Mucosa of stomach (tissue), 1 donor: ENCODE results near the gene NCBP3.

ENCODE experiments used
- H3K27me3 ChIP-seq: one replicate; pipeline ENCODE4 v1.7.0; 2013; ENCODE audit warnings: mild to moderate bottlenecking, low read length; ENCODE audit not compliant: control insufficient read depth, insufficient read depth
- H3K36me3 ChIP-seq: one replicate; pipeline ENCODE4 v1.7.0; 2013; ENCODE audit warnings: low read length; ENCODE audit not compliant: control insufficient read depth, insufficient read depth
- H3K4me1 ChIP-seq: one replicate; pipeline ENCODE4 v1.7.0; 2013; ENCODE audit warnings: mild to moderate bottlenecking, low read length; ENCODE audit not compliant: control insufficient read depth, insufficient read depth
- H3K4me3 ChIP-seq: one replicate; pipeline ENCODE4 v1.7.0; 2013; ENCODE audit warnings: low read length
- H3K9ac ChIP-seq: one replicate; pipeline ENCODE4 v1.7.0; 2013; ENCODE audit warnings: mild to moderate bottlenecking, low read length, moderate library complexity
- H3K9me3 ChIP-seq: one replicate; pipeline ENCODE4 v1.7.0; 2013; ENCODE audit warnings: mild to moderate bottlenecking, low read length, moderate library complexity; ENCODE audit not compliant: control insufficient read depth
- donor health status: Pancreatic carcinoma.

NCBP3 gene

GRCh38 chr17:3815122-3815521 is 30.9 kb downstream of the NCBP3 start:
- Histone ChIP-seq H3K36me3 (peaks cover 9% of the 10 kb centered on the region), H3K9me3 (no peaks in the 10 kb centered on the region), H3K4me1 (no peaks in the 10 kb centered on the region), H3K4me3 (no peak overlapping the region), H3K27me3 (no peaks in the 10 kb centered on the region), H3K9ac (no peak overlapping the region)

- Histone ChIP-seq H3K36me3 (peaks cover 9% of the 10 kb centered on the region), H3K4me1 (no peaks in the 10 kb centered on the region), H3K9ac (no peak overlapping the region), H3K4me3 (no peak overlapping the region), H3K27me3 (no peaks in the 10 kb centered on the region), H3K9me3 (no peaks in the 10 kb centered on the region)
Observed at GRCh38 chr17:3814361-3814760, 31.7 kb downstream of the NCBP3 start.

GRCh38 chr17:3813171-3813570 is 32.9 kb downstream of the NCBP3 start:
- Histone ChIP-seq H3K9me3 (no peaks in the 10 kb centered on the region), H3K27me3 (no peaks in the 10 kb centered on the region), H3K36me3 (peaks cover 9% of the 10 kb centered on the region), H3K4me1 (no peaks in the 10 kb centered on the region), H3K9ac (no peak overlapping the region), H3K4me3 (no peak overlapping the region)

- Histone ChIP-seq H3K9me3 (no peaks in the 10 kb centered on the region), H3K27me3 (no peaks in the 10 kb centered on the region), H3K36me3 (peaks cover 9% of the 10 kb centered on the region), H3K9ac (no peak overlapping the region), H3K4me1 (no peaks in the 10 kb centered on the region), H3K4me3 (no peak overlapping the region)
Observed at GRCh38 chr17:3812771-3813170, 33.3 kb downstream of the NCBP3 start.

- Histone ChIP-seq H3K4me3 (no peak overlapping the region), H3K36me3 (peaks cover 9% of the 10 kb centered on the region), H3K9me3 (no peaks in the 10 kb centered on the region), H3K27me3 (no peaks in the 10 kb centered on the region), H3K9ac (no peak overlapping the region), H3K4me1 (no peaks in the 10 kb centered on the region)
Observed at GRCh38 chr17:3812284-3812683, 33.8 kb downstream of the NCBP3 start.

- Histone ChIP-seq H3K27me3 (no peaks in the 10 kb centered on the region), H3K4me3 (no peak overlapping the region), H3K9ac (no peak overlapping the region), H3K9me3 (no peaks in the 10 kb centered on the region), H3K4me1 (no peaks in the 10 kb centered on the region), H3K36me3 (peaks cover 8% of the 10 kb centered on the region)
Observed at GRCh38 chr17:3810019-3810418, 36.0 kb downstream of the NCBP3 start.

GRCh38 chr17:3809135-3809534 is 36.9 kb downstream of the NCBP3 start:
- Histone ChIP-seq H3K27me3 (no peaks in the 10 kb centered on the region), H3K4me1 (no peaks in the 10 kb centered on the region), H3K4me3 (no peak overlapping the region), H3K9ac (no peak overlapping the region), H3K9me3 (no peaks in the 10 kb centered on the region), H3K36me3 (peaks cover 4% of the 10 kb centered on the region)

GRCh38 chr17:3808701-3809100 is 37.3 kb downstream of the NCBP3 start:
- Histone ChIP-seq H3K4me1 (no peaks in the 10 kb centered on the region), H3K27me3 (no peaks in the 10 kb centered on the region), H3K4me3 (no peak overlapping the region), H3K9me3 (no peaks in the 10 kb centered on the region), H3K36me3 (no peaks in the 10 kb centered on the region), H3K9ac (no peak overlapping the region)

- Histone ChIP-seq H3K9ac (no peak overlapping the region), H3K9me3 (no peaks in the 10 kb centered on the region), H3K36me3 (no peaks in the 10 kb centered on the region), H3K4me1 (no peaks in the 10 kb centered on the region), H3K27me3 (no peaks in the 10 kb centered on the region), H3K4me3 (no peak overlapping the region)
Observed at GRCh38 chr17:3805581-3805980, 40.5 kb downstream of the NCBP3 start.

- H3K4me1 ChIP-seq: no peaks in the 10 kb centered on the region
- no peak overlapping the region for H3K9ac ChIP-seq
- H3K36me3 ChIP-seq: no peaks in the 10 kb centered on the region
- no peaks in the 10 kb centered on the region for H3K27me3 ChIP-seq
- no peaks in the 10 kb centered on the region for H3K9me3 ChIP-seq
- no peak overlapping the region for H3K4me3 ChIP-seq
Observed at GRCh38 chr17:3804503-3804931, 41.5 kb downstream of the NCBP3 start.

- H3K9ac ChIP-seq: no peak overlapping the region
- H3K9me3 ChIP-seq: no peaks in the 10 kb centered on the region
- no peak overlapping the region for H3K4me3 ChIP-seq
- H3K36me3 ChIP-seq: no peaks in the 10 kb centered on the region
- H3K4me1 ChIP-seq: no peaks in the 10 kb centered on the region
- H3K27me3 ChIP-seq: no peaks in the 10 kb centered on the region
Observed at GRCh38 chr17:3803308-3803640, 42.8 kb downstream of the NCBP3 start.

- H3K9me3 ChIP-seq: no peaks in the 10 kb centered on the region
- no peaks in the 10 kb centered on the region for H3K27me3 ChIP-seq
- H3K36me3 ChIP-seq: no peaks in the 10 kb centered on the region
- no peaks in the 10 kb centered on the region for H3K4me1 ChIP-seq
- no peak overlapping the region for H3K4me3 ChIP-seq
- no peak overlapping the region for H3K9ac ChIP-seq
Observed at GRCh38 chr17:3802461-3803307, 43.4 kb downstream of the NCBP3 start.

GRCh38 chr17:3801792-3802191 is 44.3 kb downstream of the NCBP3 start:
- no peak overlapping the region for H3K9ac ChIP-seq
- H3K4me1 ChIP-seq: no peaks in the 10 kb centered on the region

More at GRCh38 chr17:3801792-3802191, 44.3 kb downstream of the NCBP3 start:
- Histone ChIP-seq H3K36me3 (no peaks in the 10 kb centered on the region), H3K27me3 (no peaks in the 10 kb centered on the region), H3K9me3 (no peaks in the 10 kb centered on the region), H3K4me3 (no peak overlapping the region)
